Measurements from ENCODE around the gene KIRREL3. TPM values are rescaled to one million over a fixed set of nuclear protein-coding genes. Genes with fewer than 3 reads are reported as not detected.

KIRREL3 gene
- total RNA-seq, 1 experiment from 2014 or later = not detected

GRCh38 chr11:126583101-126583500 lies 417.5 kb downstream of the KIRREL3 start:
- DNase-seq (ENCODE audit: low spot score) = no peak

GRCh38 chr11:126581871-126582648 lies 418.5 kb downstream of the KIRREL3 start:
- DNase-seq (ENCODE audit: low spot score) = no peak

GRCh38 chr11:126578426-126578825 lies 422.1 kb downstream of the KIRREL3 start:
- DNase-seq (ENCODE audit: low spot score) = no peak

GRCh38 chr11:126578021-126578420 lies 422.5 kb downstream of the KIRREL3 start:
- no peak for DNase-seq (ENCODE audit: low spot score)

GRCh38 chr11:126575849-126576248 lies 424.7 kb downstream of the KIRREL3 start:
- DNase-seq (ENCODE audit: low spot score) = no peak

GRCh38 chr11:126573325-126573978 lies 427.1 kb downstream of the KIRREL3 start:
- DNase-seq (ENCODE audit: low spot score) = no peak

- DNase-seq (ENCODE audit: low spot score) = no peak
Measured at GRCh38 chr11:126570489-126570888, 430.1 kb downstream of the KIRREL3 start.

GRCh38 chr11:126567419-126567818 lies 433.2 kb downstream of the KIRREL3 start:
- no peak for DNase-seq (ENCODE audit: low spot score)

- DNase-seq (ENCODE audit: low spot score) = no peak
Measured at GRCh38 chr11:126564566-126564965, 436.0 kb downstream of the KIRREL3 start.

- DNase-seq (ENCODE audit: low spot score) = peak; percentile 53
Measured at GRCh38 chr11:126561327-126561893, 439.2 kb downstream of the KIRREL3 start.

GRCh38 chr11:126560221-126560620 lies 440.3 kb downstream of the KIRREL3 start:
- DNase-seq (ENCODE audit: low spot score) = no peak

GRCh38 chr11:126548581-126549550 lies 451.7 kb downstream of the KIRREL3 start:
- no peak for DNase-seq (ENCODE audit: low spot score)

- no peak for DNase-seq (ENCODE audit: low spot score)
Measured at GRCh38 chr11:126547691-126548090, 452.9 kb downstream of the KIRREL3 start.

GRCh38 chr11:126547161-126547560 lies 453.4 kb downstream of the KIRREL3 start:
- peak; percentile 77 for DNase-seq (ENCODE audit: low spot score)

- DNase-seq (ENCODE audit: low spot score) = no peak
Measured at GRCh38 chr11:126546694-126547093, 453.9 kb downstream of the KIRREL3 start.

- DNase-seq (ENCODE audit: low spot score) = no peak
Measured at GRCh38 chr11:126546191-126546590, 454.4 kb downstream of the KIRREL3 start.

- no peak for DNase-seq (ENCODE audit: low spot score)
Measured at GRCh38 chr11:126545057-126545555, 455.5 kb downstream of the KIRREL3 start.

- no peak for DNase-seq (ENCODE audit: low spot score)
Measured at GRCh38 chr11:126544108-126545056, 456.2 kb downstream of the KIRREL3 start.

- no peak for DNase-seq (ENCODE audit: low spot score)
Measured at GRCh38 chr11:126543691-126544090, 456.9 kb downstream of the KIRREL3 start.

GRCh38 chr11:126542334-126543015 lies 458.1 kb downstream of the KIRREL3 start:
- no peak for DNase-seq (ENCODE audit: low spot score)
